ENCODE results near the gene SLK.

GRCh38 chr10:104077247-104077646 lies 110.3 kb downstream of the SLK start:
- TF ChIP-seq EZH2 (IDR thresholded peaks at IDR 0.05) (no peak), POLR2AphosphoS5 (IDR thresholded peaks at IDR 0.05; ENCODE audit: borderline replicate concordance, low read depth, low read length) (no peak), FOXP2 (optimal IDR thresholded peaks at IDR 0.05; ENCODE audit: control extremely low read depth, extremely low read length, insufficient read depth) (no peak)

Measured in SK-N-MC (cell line).